NT2/D1 (cell line): ENCODE results near the gene SLC9A6.
"Not testable (repeated sequence)": the region's sequence is repeated elsewhere in the genome, so short reads cannot be mapped to it uniquely, and the experiment has no call there.

ENCODE experiments used
- SUZ12 ChIP-seq: IDR thresholded peaks from 2 replicates; pipeline ENCODE4 v1.6.1; 2011; ENCODE audit not compliant: insufficient read length, insufficient read depth; ENCODE audit errors: extremely low read depth
- YY1 ChIP-seq: IDR thresholded peaks from 2 replicates; pipeline ENCODE4 v1.6.1; 2011; ENCODE audit not compliant: insufficient read length, insufficient read depth

DNA sequence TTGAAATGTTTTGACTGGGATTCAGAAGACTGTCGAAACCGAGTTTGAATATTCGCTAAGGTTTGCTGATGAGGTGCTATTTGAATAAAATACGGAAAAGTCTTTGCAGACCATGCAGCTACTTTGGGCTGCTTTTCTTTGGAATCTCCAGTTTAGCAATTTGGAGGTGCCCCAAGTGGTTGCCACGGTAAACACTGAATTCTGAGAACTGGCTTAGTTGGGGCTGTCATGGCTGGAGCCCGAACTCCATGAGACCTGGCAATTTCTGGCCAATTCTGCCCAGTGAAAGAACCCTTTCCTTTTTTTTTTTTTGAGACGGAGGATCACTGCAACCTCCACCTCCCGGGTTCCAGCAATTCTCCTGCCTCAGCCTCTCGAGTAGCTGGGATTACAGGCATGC lies 65.6 kb downstream of the SLC9A6 start:
- not testable (repeated sequence) for TF ChIP-seq SUZ12, YY1
